ENCODE data around the gene ATXN10.

ATXN10 gene

GRCh38 chr22:45758603-45759002 is 87.0 kb downstream of the ATXN10 start:
- DNase-seq (ENCODE audit: low read depth) = no peak

- DNase-seq (ENCODE audit: low read depth) = no peak
These were observed 89.0 kb downstream of the ATXN10 start for GRCh38 chr22:45760682-45761081.

GRCh38 chr22:45762545-45763235 is 91.1 kb downstream of the ATXN10 start:
- no peak for DNase-seq (ENCODE audit: low read depth)

GRCh38 chr22:45763236-45763624 is 91.6 kb downstream of the ATXN10 start:
- DNase-seq (ENCODE audit: low read depth) = no peak

- DNase-seq (ENCODE audit: low read depth) = no peak
These were observed 96.9 kb downstream of the ATXN10 start for GRCh38 chr22:45768490-45768889.

GRCh38 chr22:45769569-45770210 is 98.1 kb downstream of the ATXN10 start:
- DNase-seq (ENCODE audit: low read depth) = no peak

GRCh38 chr22:45770506-45770905 is 98.9 kb downstream of the ATXN10 start:
- DNase-seq (ENCODE audit: low read depth) = no peak

- DNase-seq (ENCODE audit: low read depth) = no peak
These were observed 99.4 kb downstream of the ATXN10 start for GRCh38 chr22:45771057-45771456.

- no peak for DNase-seq (ENCODE audit: low read depth)
These were observed 100.1 kb downstream of the ATXN10 start for GRCh38 chr22:45771711-45772110.

- DNase-seq (ENCODE audit: low read depth) = no peak
These were observed 101.1 kb downstream of the ATXN10 start for GRCh38 chr22:45772743-45773142.

- no peak for DNase-seq (ENCODE audit: low read depth)
These were observed 102.5 kb downstream of the ATXN10 start for GRCh38 chr22:45774001-45774670.

GRCh38 chr22:45775062-45775461 is 103.4 kb downstream of the ATXN10 start:
- no peak for DNase-seq (ENCODE audit: low read depth)

- no peak for DNase-seq (ENCODE audit: low read depth)
These were observed 104.1 kb downstream of the ATXN10 start for GRCh38 chr22:45775569-45776312.

- no peak for DNase-seq (ENCODE audit: low read depth)
These were observed 104.6 kb downstream of the ATXN10 start for GRCh38 chr22:45776313-45776585.

- no peak for DNase-seq (ENCODE audit: low read depth)
These were observed 105.6 kb downstream of the ATXN10 start for GRCh38 chr22:45777046-45777851.

- no peak for DNase-seq (ENCODE audit: low read depth)
These were observed 106.3 kb downstream of the ATXN10 start for GRCh38 chr22:45777852-45778375.

GRCh38 chr22:45781459-45781858 is 109.8 kb downstream of the ATXN10 start:
- DNase-seq (ENCODE audit: low read depth) = no peak

GRCh38 chr22:45781966-45782365 is 110.3 kb downstream of the ATXN10 start:
- no peak for DNase-seq (ENCODE audit: low read depth)

GRCh38 chr22:45783021-45783420 is 111.4 kb downstream of the ATXN10 start:
- no peak for DNase-seq (ENCODE audit: low read depth)

- DNase-seq (ENCODE audit: low read depth) = no peak
These were observed 112.1 kb downstream of the ATXN10 start for GRCh38 chr22:45783690-45784089.

GRCh38 chr22:45784357-45785277 is 113.0 kb downstream of the ATXN10 start:
- no peak for DNase-seq (ENCODE audit: low read depth)
